ENCODE data around the gene ARHGEF16. TPM values are rescaled to one million over a fixed set of nuclear protein-coding genes. Genes with fewer than 3 reads are reported as not detected.

ARHGEF16 gene
- total and polyA plus RNA-seq, 2 experiments from 2014 or later, result 24.8 to 36.2 TPM

DNA sequence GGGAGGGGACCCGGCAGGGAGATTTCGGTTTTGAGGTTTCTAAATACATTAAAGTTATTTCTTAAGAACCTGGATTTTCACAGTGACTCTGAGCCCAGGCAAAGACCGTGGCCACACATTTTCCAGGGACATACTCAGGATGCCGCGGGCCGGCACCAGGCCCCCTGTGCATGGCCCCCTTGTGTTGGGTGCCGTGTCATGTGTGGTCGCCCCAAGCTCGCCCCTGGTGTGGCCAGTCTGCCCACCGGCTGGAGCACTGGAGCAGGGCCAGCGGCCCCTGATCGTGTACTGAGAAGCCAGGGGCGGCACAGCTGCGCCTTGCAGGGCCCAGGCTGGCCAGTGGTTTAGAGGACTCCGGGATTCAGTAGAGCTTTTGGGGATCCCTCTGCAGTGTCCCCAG, 26.6 kb downstream of the ARHGEF16 start:
- no peak for DNase-seq (ENCODE audit: low spot score)
- H3K27me3 ChIP-seq, result no peaks in the 10 kb centered on the region
- H3K9me2 ChIP-seq (replicated peaks; ENCODE audit: insufficient read depth), result no peaks in the 10 kb centered on the region
- H2AFZ ChIP-seq, result no peak overlapping the region
- WGBS (ENCODE audit: low lambda C conversion rate, missing lambda C conversion rate), result 86% methylated on average over 15 of the region's 15 CpGs
- H3K4me1 ChIP-seq (ENCODE audit: insufficient read depth), result no peaks in the 10 kb centered on the region
- no peak overlapping the region for H3K4me2 ChIP-seq
- no peaks in the 10 kb centered on the region for H3K36me3 ChIP-seq (replicated peaks; ENCODE audit: insufficient read depth, low read depth)
- peak overlapping the region; percentile 74 for H3K27ac ChIP-seq
- H3K79me2 ChIP-seq, result no peaks in the 10 kb centered on the region
- no peak for TF ChIP-seq EZH2 (IDR thresholded peaks at IDR 0.05; ENCODE audit: borderline replicate concordance)
- TF ChIP-seq, protein P1, sequence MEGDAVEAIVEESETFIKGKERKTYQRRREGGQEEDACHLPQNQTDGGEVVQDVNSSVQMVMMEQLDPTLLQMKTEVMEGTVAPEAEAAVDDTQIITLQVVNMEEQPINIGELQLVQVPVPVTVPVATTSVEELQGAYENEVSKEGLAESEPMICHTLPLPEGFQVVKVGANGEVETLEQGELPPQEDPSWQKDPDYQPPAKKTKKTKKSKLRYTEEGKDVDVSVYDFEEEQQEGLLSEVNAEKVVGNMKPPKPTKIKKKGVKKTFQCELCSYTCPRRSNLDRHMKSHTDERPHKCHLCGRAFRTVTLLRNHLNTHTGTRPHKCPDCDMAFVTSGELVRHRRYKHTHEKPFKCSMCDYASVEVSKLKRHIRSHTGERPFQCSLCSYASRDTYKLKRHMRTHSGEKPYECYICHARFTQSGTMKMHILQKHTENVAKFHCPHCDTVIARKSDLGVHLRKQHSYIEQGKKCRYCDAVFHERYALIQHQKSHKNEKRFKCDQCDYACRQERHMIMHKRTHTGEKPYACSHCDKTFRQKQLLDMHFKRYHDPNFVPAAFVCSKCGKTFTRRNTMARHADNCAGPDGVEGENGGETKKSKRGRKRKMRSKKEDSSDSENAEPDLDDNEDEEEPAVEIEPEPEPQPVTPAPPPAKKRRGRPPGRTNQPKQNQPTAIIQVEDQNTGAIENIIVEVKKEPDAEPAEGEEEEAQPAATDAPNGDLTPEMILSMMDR (IDR thresholded peaks at IDR 0.05; ENCODE audit: poor library complexity), result no peak
- TF ChIP-seq EZH2phosphoT487 (IDR thresholded peaks at IDR 0.05; ENCODE audit: low read depth, severe bottlenecking, unreplicated experiment), result no peak
- H3K4me3 ChIP-seq, result no peak overlapping the region
- no peaks in the 10 kb centered on the region for H4K20me1 ChIP-seq (ENCODE audit: insufficient read depth, poor library complexity, severe bottlenecking)
- H3K9me3 ChIP-seq (ENCODE audit: low read depth), result no peaks in the 10 kb centered on the region

DNA sequence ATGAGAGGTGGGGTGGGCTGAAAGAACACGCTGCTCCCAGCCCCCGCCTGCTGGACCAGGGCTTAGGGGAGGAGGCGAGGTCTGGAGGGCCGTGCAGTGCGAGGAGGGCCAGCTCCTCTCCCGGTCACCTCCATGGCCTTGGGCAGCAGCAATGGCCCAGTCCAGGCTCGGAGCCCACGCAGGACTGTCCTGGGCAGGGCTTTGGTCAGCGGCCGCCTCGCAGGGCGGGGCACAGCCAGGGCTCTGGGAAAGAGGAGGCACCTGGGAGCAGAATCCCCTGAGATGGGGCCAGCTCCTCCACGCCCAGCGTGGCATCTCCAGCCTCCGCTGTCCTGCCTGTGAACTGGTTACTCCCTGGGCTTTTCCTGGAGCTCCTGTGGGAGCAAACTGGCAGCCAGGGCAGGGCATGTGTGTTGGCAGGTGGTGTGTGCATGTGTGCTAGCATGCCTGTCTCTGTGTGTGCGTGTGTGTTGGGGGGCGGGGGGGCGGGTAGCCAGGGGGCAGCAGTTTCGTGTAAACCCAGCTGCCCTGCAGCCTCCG, 27.4 kb downstream of the ARHGEF16 start:
- Histone ChIP-seq H3K4me3 (no peak overlapping the region), H3K27ac (no peak overlapping the region), H3K4me2 (no peak overlapping the region), H3K9me2 (replicated peaks; ENCODE audit: insufficient read depth) (no peaks in the 10 kb centered on the region), H3K9me3 (ENCODE audit: low read depth) (no peaks in the 10 kb centered on the region), H3K27me3 (no peaks in the 10 kb centered on the region), H3K79me2 (no peaks in the 10 kb centered on the region), H3K36me3 (replicated peaks; ENCODE audit: insufficient read depth, low read depth) (no peaks in the 10 kb centered on the region), H2AFZ (no peak overlapping the region), H3K4me1 (ENCODE audit: insufficient read depth) (no peaks in the 10 kb centered on the region), H4K20me1 (ENCODE audit: insufficient read depth, poor library complexity, severe bottlenecking) (no peaks in the 10 kb centered on the region)
- TF ChIP-seq, protein P1 (IDR thresholded peaks at IDR 0.05; ENCODE audit: poor library complexity), result no peak
- TF ChIP-seq EZH2 (IDR thresholded peaks at IDR 0.05; ENCODE audit: borderline replicate concordance) (no peak), EZH2phosphoT487 (IDR thresholded peaks at IDR 0.05; ENCODE audit: low read depth, severe bottlenecking, unreplicated experiment) (no peak)
- no peak for DNase-seq (ENCODE audit: low spot score)
- 76% methylated on average over 16 of the region's 20 CpGs for WGBS (ENCODE audit: low lambda C conversion rate, missing lambda C conversion rate)

DNA sequence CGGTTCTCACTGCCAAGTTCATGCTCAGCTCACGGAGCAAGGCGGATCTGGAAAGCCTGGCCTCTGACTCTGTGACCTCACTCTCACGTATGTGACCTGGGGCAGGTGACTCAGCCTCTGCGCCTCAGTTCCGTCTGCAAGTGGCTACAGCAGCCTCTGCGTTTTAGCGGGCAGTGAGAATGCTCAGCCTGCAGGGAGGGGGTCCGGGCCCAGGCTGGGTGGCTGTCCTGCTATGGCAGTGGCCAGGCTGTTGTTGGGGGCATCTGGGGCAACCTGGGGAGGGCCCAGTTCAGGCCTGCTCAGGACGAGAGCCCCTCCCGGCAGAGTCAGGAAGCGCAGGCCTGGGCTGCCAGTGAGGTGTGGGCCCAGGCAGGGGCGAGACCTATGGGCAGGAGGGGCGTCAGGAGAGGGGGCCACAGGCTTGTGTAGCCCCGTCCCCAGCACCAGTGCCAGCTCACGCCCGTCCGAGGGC, 27.9 kb downstream of the ARHGEF16 start:
- peak; percentile 66 for DNase-seq (ENCODE audit: low spot score)
- Histone ChIP-seq H3K4me3 (no peak overlapping the region), H3K9me3 (ENCODE audit: low read depth) (no peaks in the 10 kb centered on the region), H3K79me2 (no peaks in the 10 kb centered on the region), H3K36me3 (replicated peaks; ENCODE audit: insufficient read depth, low read depth) (no peaks in the 10 kb centered on the region), H3K27ac (no peak overlapping the region), H4K20me1 (ENCODE audit: insufficient read depth, poor library complexity, severe bottlenecking) (no peaks in the 10 kb centered on the region), H3K4me2 (no peak overlapping the region), H3K9me2 (replicated peaks; ENCODE audit: insufficient read depth) (no peaks in the 10 kb centered on the region), H3K27me3 (no peaks in the 10 kb centered on the region), H3K4me1 (ENCODE audit: insufficient read depth) (no peaks in the 10 kb centered on the region), H2AFZ (no peak overlapping the region)
- WGBS (ENCODE audit: low lambda C conversion rate, missing lambda C conversion rate), result 80% methylated on average over 15 of the region's 18 CpGs
- TF ChIP-seq EZH2 (IDR thresholded peaks at IDR 0.05; ENCODE audit: borderline replicate concordance), result no peak
- no peak for TF ChIP-seq EZH2phosphoT487 (IDR thresholded peaks at IDR 0.05; ENCODE audit: low read depth, severe bottlenecking, unreplicated experiment)
- TF ChIP-seq, protein P1 (IDR thresholded peaks at IDR 0.05; ENCODE audit: poor library complexity), result no peak
